Cardiac fibroblast (primary cell): ENCODE measurements around the gene HHIPL1.

Source experiments
- DNase-seq, 2 donors: peaks; one replicate each; pipeline versions ENCODE4 v3.0.0 to v3.0.0-alpha.2; 2010; ENCODE audit warnings: low read depth in 2 of 2
- H3K4me3 ChIP-seq, 2 donors: replicated peaks in 1 of 2; 1 replicate in 1 of 2; 2 replicates in 1 of 2; pipeline ENCODE4 v1.5.1; 2011; ENCODE audit warnings: low read depth in 2 of 2, low read length in 2 of 2, mild to moderate bottlenecking in 2 of 2, moderate library complexity in 1 of 2
- CTCF ChIP-seq: IDR thresholded peaks from one replicate; pipeline ENCODE4 v1.5.1; 2011; ENCODE audit warnings: low read depth, mild to moderate bottlenecking, low read length, inconsistent platforms

The HHIPL1 gene

GRCh38 chr14:99725774-99726537 is 81.0 kb downstream of the HHIPL1 start:
- TF ChIP-seq CTCF = no peak
- DNase-seq = no peak
- H3K4me3 ChIP-seq = no peak overlapping the region

- no peak for TF ChIP-seq CTCF
- no peak for DNase-seq
- no peak overlapping the region for H3K4me3 ChIP-seq
Measured at GRCh38 chr14:99726538-99727095, 81.7 kb downstream of the HHIPL1 start.

GRCh38 chr14:99727096-99727870 is 82.4 kb downstream of the HHIPL1 start:
- no peak for TF ChIP-seq CTCF
- no peak overlapping the region for H3K4me3 ChIP-seq
- DNase-seq = no peak

GRCh38 chr14:99728231-99728920 is 83.4 kb downstream of the HHIPL1 start:
- no peak for TF ChIP-seq CTCF
- DNase-seq = no peak

GRCh38 chr14:99728981-99729451 is 84.1 kb downstream of the HHIPL1 start:
- DNase-seq = no peak
- no peak overlapping the region for H3K4me3 ChIP-seq
- no peak for TF ChIP-seq CTCF

More at GRCh38 chr14:99728231-99728920, 83.4 kb downstream of the HHIPL1 start:
- H3K4me3 ChIP-seq = no peak overlapping the region
